K562 (cell line): ENCODE data around the gene ABCA4. TPM values are rescaled to one million over a fixed set of nuclear protein-coding genes. Genes with fewer than 3 reads are reported as not detected.

Experiments used
- ATAC-seq: fragments of 200-7000 bp; cut with Tn5 transposase; 3 replicates; pipeline ENCODE4 v1.9.1; 2020; ENCODE audit warnings: moderate library complexity
- BruUV-seq: library from RNA; stranded (reverse); fragments of 400-500 nt; replicated peaks from 2 replicates; lab custom pipeline; 2021; lab: Mats Ljungman, UMichigan
- CTCF ChIA-PET: fragments of 300-600 bp; formaldehyde crosslinking; extraction: SDS; loops from one replicate; lab custom pipeline; 2021; ENCODE audit warnings: low intra/inter-chr PET ratio; lab: Yijun Ruan, JAX
- POLR2A ChIA-PET: fragments of 300-600, 350-650 bp; sonication (Branson Sonifier 250); formaldehyde crosslinking; extraction: SDS; loops from one replicate; lab custom pipeline; 2021; ENCODE audit warnings: antibody characterized with exemption, inconsistent platforms; lab: Yijun Ruan, JAX
- DNase-seq, 4 experiments: peaks; one replicate each; pipeline versions ENCODE4 v3.0.0 to v3.0.0-alpha.2; 2011 to 2018; ENCODE audit warnings: low spot score in 3 of 4, mixed read lengths in 3 of 4; ENCODE audit errors: extremely low read depth in 1 of 4
- FAIRE-seq: peaks from 2 replicates; lab custom pipeline; 2011; peaks lifted over from hg19 to GRCh38; lab: Jason Lieb, UNC
- H2AFZ ChIP-seq: 2 replicates; pipeline ENCODE4 v1.6.0; 2011; ENCODE audit warnings: low read depth, low read length, control low read depth, inconsistent platforms
- H3K27ac ChIP-seq: fragments of 200-600 bp; 3 replicates; pipeline ENCODE4 v1.8.0; 2011; ENCODE audit warnings: low read depth, mild to moderate bottlenecking, control low read depth, inconsistent platforms, low read length, moderate library complexity, mixed read lengths; ENCODE audit errors: extremely low read depth
- H3K27me3 ChIP-seq, 2 experiments: fragments of 300-600 bp in 1 of 2; 2 replicates in 1 of 2; 3 replicates in 1 of 2; pipeline versions ENCODE4 v1.6.0 to v1.8.0; 2011; ENCODE audit warnings: inconsistent platforms in 2 of 2, low read length in 2 of 2, mild to moderate bottlenecking in 1 of 2, mixed read lengths in 1 of 2, moderate library complexity in 1 of 2; ENCODE audit not compliant: control insufficient read depth in 2 of 2, insufficient read depth in 2 of 2
- H3K36me3 ChIP-seq: fragments of 300-600 bp; 3 replicates; pipeline ENCODE4 v1.8.0; 2011; ENCODE audit warnings: mild to moderate bottlenecking, low read length, inconsistent platforms; ENCODE audit not compliant: control insufficient read depth, insufficient read depth
- H3K4me1 ChIP-seq, 2 experiments: fragments of 200-600 bp in 1 of 2; replicated peaks in 1 of 2; 2 replicates in 1 of 2; 3 replicates in 1 of 2; pipeline versions ENCODE4 v1.5.1 to v1.8.0; 2011; ENCODE audit warnings: inconsistent platforms in 2 of 2, low read length in 2 of 2, mild to moderate bottlenecking in 1 of 2, mixed read lengths in 1 of 2, moderate library complexity in 1 of 2; ENCODE audit not compliant: control insufficient read depth in 2 of 2, insufficient read depth in 2 of 2
- H3K4me2 ChIP-seq: 2 replicates; pipeline ENCODE4 v1.6.1; 2011; ENCODE audit warnings: low read length, control low read depth, inconsistent platforms, mixed read lengths; ENCODE audit not compliant: insufficient read depth
- H3K4me3 ChIP-seq: fragments of 200-600 bp; sonication (generic), shearing (Covaris generic); 2 replicates; pipeline ENCODE4 v1.5.1; 2016; ENCODE audit warnings: control low read depth, inconsistent platforms
- H3K79me2 ChIP-seq: fragments of 200-600 bp; 3 replicates; pipeline ENCODE4 v1.8.0; 2011; ENCODE audit warnings: low read length, inconsistent platforms; ENCODE audit not compliant: control insufficient read depth, insufficient read depth
- H3K9ac ChIP-seq, 2 experiments: 2 replicates each; pipeline versions ENCODE4 v1.6.0 to v1.6.1; 2011; ENCODE audit warnings: low read depth in 2 of 2, low read length in 2 of 2, control low read depth in 1 of 2, inconsistent platforms in 1 of 2, mild to moderate bottlenecking in 1 of 2, mixed read lengths in 1 of 2; ENCODE audit not compliant: insufficient read depth in 1 of 2
- H3K9me1 ChIP-seq: one replicate; pipeline ENCODE4 v1.6.0; 2011; ENCODE audit warnings: inconsistent platforms, mild to moderate bottlenecking, low read length, moderate library complexity; ENCODE audit not compliant: control insufficient read depth, insufficient read depth
- H3K9me3 ChIP-seq: replicated peaks from 2 replicates; pipeline ENCODE4 v1.5.1; 2011; ENCODE audit warnings: low read depth, low read length, inconsistent platforms; ENCODE audit not compliant: control insufficient read depth, insufficient read depth
- H4K20me1 ChIP-seq: replicated peaks from 2 replicates; pipeline ENCODE4 v1.6.1; 2011; ENCODE audit warnings: low read length, inconsistent platforms, mixed read lengths; ENCODE audit not compliant: control insufficient read depth, insufficient read depth
- CBFA2T2 ChIP-seq: fragments of 450-650 bp; conservative IDR thresholded peaks from 2 replicates; pipeline ENCODE4 v1.6.1; 2017; ENCODE audit warnings: mild to moderate bottlenecking
- HBP1 ChIP-seq: fragments of 450-650 bp; formaldehyde crosslinking; IDR thresholded peaks from 2 replicates; pipeline ENCODE4 v1.4.0; 2022; ENCODE audit warnings: missing genetic modification characterization
- HNRNPL ChIP-seq: fragments of 200-400 bp; formaldehyde crosslinking; IDR thresholded peaks from 2 replicates; pipeline ENCODE4 v1.6.1; 2017; ENCODE audit warnings: low read depth, mild to moderate bottlenecking, low read length
- RREB1 ChIP-seq: fragments of 250-450 bp; sonication (Bioruptor Pico); IDR thresholded peaks from 2 replicates; pipeline ENCODE4 v1.4.0; 2020
- TSHZ1 ChIP-seq: fragments of 250-450 bp; sonication (Bioruptor Pico); IDR thresholded peaks from 2 replicates; pipeline ENCODE4 v1.4.0; 2020; ENCODE audit warnings: mild to moderate bottlenecking, moderate library complexity
- ZC3H4 ChIP-seq: sonication (generic); formaldehyde crosslinking; IDR thresholded peaks from 2 replicates; pipeline ENCODE4 v1.9.0; 2021; ENCODE audit warnings: missing genetic modification reagents, borderline replicate concordance
- ZNF280B ChIP-seq: fragments of 250-450 bp; sonication (Bioruptor Pico); IDR thresholded peaks from 2 replicates; pipeline ENCODE4 v1.5.1; 2021; ENCODE audit warnings: mild to moderate bottlenecking
- ZNF3 ChIP-seq: fragments of 250-450 bp; sonication (Bioruptor Pico); IDR thresholded peaks from 2 replicates; pipeline ENCODE4 v1.5.0; 2021; ENCODE audit warnings: mild to moderate bottlenecking, moderate library complexity
- ZNF75A ChIP-seq: fragments of 450-650 bp; formaldehyde crosslinking; IDR thresholded peaks from 2 replicates; pipeline ENCODE4 v1.4.0; 2020; ENCODE audit warnings: mild to moderate bottlenecking
- WGBS: fragments of 100-300 bp; shearing (Covaris generic); methylation state at CpG from one replicate; pipeline ENCODE4 v1.1.6; 2016; ENCODE audit warnings: low coverage, mixed read lengths; ENCODE audit not compliant: insufficient coverage; ENCODE audit errors: missing lambda C conversion rate; 5-methylcytosine and 5-hydroxymethylcytosine counted together
- in situ Hi-C: fragments of 300-500 bp; cut with MboI; formaldehyde crosslinking; loops from 4 replicates; pipeline ENCODE4 v1.15.0; 2018; ENCODE audit warnings: inconsistent platforms, mixed read lengths
- intact Hi-C: fragments of 100-400 bp; cut with micrococcal nuclease; formaldehyde crosslinking; loops from 2 replicates; pipeline ENCODE4 v1.14.2; 2022
- polyA plus RNA-seq, 8 experiments: library from polyadenylated mRNA; depleted of rRNA in 4 of 8; stranded (reverse) in 5 of 8; unstranded in 3 of 8; fragments of >200 nt; fragmentation: Nextera tagmentation in 2 of 8; fragmentation: Illumina TruSeq in 1 of 8; extraction: Ambion mirVana in 2 of 8; extraction: Trizol in 1 of 8; gene quantifications; 2 replicates each; pipeline versions ENCODE4 v1.2.1 to v1.2.3, GENCODE V29; 2011 to 2014; ENCODE audit warnings: inconsistent platforms in 1 of 8, missing spikeins in 1 of 8
- total RNA-seq, 7 experiments: library from RNA; depleted of rRNA in 6 of 7; stranded (reverse); fragments of >200 nt in 6 of 7; fragmentation: Illumina TruSeq in 2 of 7; extraction: Trizol in 2 of 7; gene quantifications; 2 replicates each; pipeline versions ENCODE4 v1.2.1 to v1.2.3, GENCODE V29; 2011 to 2021; ENCODE audit warnings: low replicate concordance in 1 of 7

ABCA4 gene
- total and polyA plus RNA-seq, 9 of the 15 experiments (the other 6 are each of a cell fraction or from before 2014, with no cell fraction given): 0.01 to 0.04 TPM; not detected in 7

- H3K27ac ChIP-seq: no peak overlapping the region
- CTCF ChIA-PET: no interaction called here
- TF ChIP-seq TSHZ1 (CRISPR knock-in tag) (no peak), ZNF280B (no peak), ZC3H4 (CRISPR knock-in tag) (no peak), RREB1 (CRISPR knock-in tag) (no peak), ZNF3 (CRISPR knock-in tag) (no peak), HNRNPL (no peak), HBP1 (CRISPR knock-in tag) (no peak), CBFA2T2 (no peak), ZNF75A (CRISPR knock-in tag) (no peak)
Measured at GRCh38 chr1:94070865-94071264, 50.1 kb downstream of the ABCA4 start.

More at GRCh38 chr1:94070865-94071264, 50.1 kb downstream of the ABCA4 start:
- H2AFZ ChIP-seq: no peak overlapping the region
- in situ Hi-C loops: no loop called here
- no peak for FAIRE-seq
- no peak overlapping the region for H3K4me3 ChIP-seq
- POLR2A ChIA-PET: interaction anchor here (1.0 to 1.1 kb wide), 2 partner anchors 9 to 30 kb away, joined by 3 read pairs; no protein-coding TSS in a partner anchor
- no peaks in the 10 kb centered on the region for H4K20me1 ChIP-seq
- H3K4me1 ChIP-seq: no peaks in the 10 kb centered on the region
- H3K4me2 ChIP-seq: no peak overlapping the region
- no peaks in the 10 kb centered on the region for H3K79me2 ChIP-seq
- no peak for DNase-seq
- H3K9ac ChIP-seq: no peak overlapping the region
- H3K36me3 ChIP-seq: no peaks in the 10 kb centered on the region
- 0% methylated on average over 3 of the region's 3 CpGs for WGBS
- intact Hi-C loops: no loop called here
- peaks cover 3 to 30% of the 10 kb centered on the region in 2 experiments for H3K27me3 ChIP-seq
- no peak for ATAC-seq
- H3K9me3 ChIP-seq: no peaks in the 10 kb centered on the region
- no peaks in the 10 kb centered on the region for H3K9me1 ChIP-seq
- no TSS peak for BruUV-seq
